Osteoblast (primary cell): Measurements from ENCODE around the gene KCTD21. TPM values are rescaled to one million over a fixed set of nuclear protein-coding genes. Genes with fewer than 3 reads are reported as not detected.
A peak's percentile ranks its signal among the peaks of the same experiment; 100 is the strongest.

Experiments
- DNase-seq: peaks from one replicate; pipeline ENCODE4 v3.0.0; 2011; ENCODE audit warnings: low spot score, mixed read lengths; ENCODE audit not compliant: insufficient read length; ENCODE audit errors: missing footprints
- H2AFZ ChIP-seq: 2 replicates; pipeline ENCODE4 v1.6.0; 2011; ENCODE audit warnings: mild to moderate bottlenecking, low read length
- H3K27ac ChIP-seq: 2 replicates; pipeline ENCODE4 v1.5.1; 2011; ENCODE audit warnings: mild to moderate bottlenecking, low read depth, low read length, moderate library complexity
- H3K27me3 ChIP-seq: 2 replicates; pipeline ENCODE4 v1.6.0; 2012; ENCODE audit warnings: mild to moderate bottlenecking, control low read depth, inconsistent platforms, low read length, moderate library complexity; ENCODE audit not compliant: insufficient read depth
- H3K36me3 ChIP-seq: 2 replicates; pipeline ENCODE4 v1.5.1; 2011; ENCODE audit warnings: mild to moderate bottlenecking, low read length, control low read depth, moderate library complexity; ENCODE audit not compliant: insufficient read depth
- H3K4me1 ChIP-seq: 2 replicates; pipeline ENCODE4 v1.5.1; 2011; ENCODE audit warnings: mild to moderate bottlenecking, low read length, control low read depth, moderate library complexity; ENCODE audit not compliant: insufficient read depth
- H3K4me2 ChIP-seq: 2 replicates; pipeline ENCODE4 v1.6.0; 2011; ENCODE audit warnings: mild to moderate bottlenecking, low read length; ENCODE audit not compliant: insufficient read depth
- H3K4me3 ChIP-seq: fragments of 200-600 bp; sonication (generic); 3 replicates; pipeline ENCODE4 v1.5.1; 2012; ENCODE audit warnings: mild to moderate bottlenecking, low read length, inconsistent platforms; ENCODE audit not compliant: insufficient read depth
- H3K79me2 ChIP-seq: 2 replicates; pipeline ENCODE4 v1.6.0; 2012; ENCODE audit warnings: mild to moderate bottlenecking, low read length, control low read depth, inconsistent platforms; ENCODE audit not compliant: insufficient read depth
- H3K9me3 ChIP-seq: 2 replicates; pipeline ENCODE4 v1.5.1; 2011; ENCODE audit warnings: low read depth, low read length, control low read depth
- H4K20me1 ChIP-seq: 2 replicates; pipeline ENCODE4 v1.6.0; 2012; ENCODE audit warnings: mild to moderate bottlenecking, low read length, control low read depth; ENCODE audit not compliant: insufficient read depth
- total RNA-seq: library from RNA; depleted of rRNA; stranded (reverse); fragments of >200 nt; gene quantifications from 2 replicates; pipeline ENCODE4 v1.2.3, GENCODE V29; 2012
- TF ChIP-seq, protein P1 (sequence below): IDR thresholded peaks from 2 replicates; pipeline ENCODE4 v1.5.1; 2011; ENCODE audit warnings: mild to moderate bottlenecking, low read depth, low read length, moderate library complexity; ENCODE audit errors: extremely low read depth

The KCTD21 gene
- total RNA-seq, 1 donor = 14.5 TPM

DNA sequence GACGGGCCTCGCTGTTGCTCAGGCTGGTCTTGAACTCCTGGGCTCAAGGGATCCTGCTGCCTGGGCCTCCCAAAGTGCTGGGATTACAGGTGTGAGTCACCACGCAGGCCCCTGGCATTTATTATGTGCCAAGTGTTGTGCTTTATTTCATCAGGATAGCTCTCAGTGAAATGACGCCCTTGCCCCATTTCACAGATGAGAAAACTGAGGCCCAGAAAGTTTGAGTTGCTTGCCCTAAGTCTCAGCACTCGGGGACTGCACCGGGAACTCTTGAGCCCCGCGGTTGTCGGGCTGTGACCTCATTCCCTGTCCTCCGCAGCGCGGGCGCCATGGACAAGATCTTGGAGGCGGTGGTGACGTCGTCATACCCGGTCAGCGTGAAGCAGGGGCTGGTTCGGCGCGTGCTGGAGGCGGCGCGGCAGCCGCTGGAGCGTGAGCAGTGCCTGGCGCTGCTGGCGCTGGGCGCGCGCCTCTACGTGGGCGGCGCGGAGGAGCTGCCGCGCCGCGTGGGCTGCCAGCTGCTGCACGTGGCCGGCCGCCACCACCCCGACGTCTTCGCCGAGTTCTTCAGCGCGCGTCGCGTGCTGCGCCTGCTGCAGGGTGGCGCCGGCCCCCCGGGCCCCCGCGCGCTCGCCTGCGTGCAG is 7.6 kb upstream of the KCTD21 start:
- Histone ChIP-seq H3K27ac (no peak overlapping the region), H4K20me1 (peaks cover 56% of the 10 kb centered on the region), H3K79me2 (peaks cover 82% of the 10 kb centered on the region), H2AFZ (no peak overlapping the region), H3K4me3 (no peak overlapping the region), H3K36me3 (peaks cover 32% of the 10 kb centered on the region), H3K9me3 (no peaks in the 10 kb centered on the region), H3K4me2 (no peak overlapping the region), H3K4me1 (peaks cover 10% of the 10 kb centered on the region), H3K27me3 (no peaks in the 10 kb centered on the region)
- TF ChIP-seq, protein P1, sequence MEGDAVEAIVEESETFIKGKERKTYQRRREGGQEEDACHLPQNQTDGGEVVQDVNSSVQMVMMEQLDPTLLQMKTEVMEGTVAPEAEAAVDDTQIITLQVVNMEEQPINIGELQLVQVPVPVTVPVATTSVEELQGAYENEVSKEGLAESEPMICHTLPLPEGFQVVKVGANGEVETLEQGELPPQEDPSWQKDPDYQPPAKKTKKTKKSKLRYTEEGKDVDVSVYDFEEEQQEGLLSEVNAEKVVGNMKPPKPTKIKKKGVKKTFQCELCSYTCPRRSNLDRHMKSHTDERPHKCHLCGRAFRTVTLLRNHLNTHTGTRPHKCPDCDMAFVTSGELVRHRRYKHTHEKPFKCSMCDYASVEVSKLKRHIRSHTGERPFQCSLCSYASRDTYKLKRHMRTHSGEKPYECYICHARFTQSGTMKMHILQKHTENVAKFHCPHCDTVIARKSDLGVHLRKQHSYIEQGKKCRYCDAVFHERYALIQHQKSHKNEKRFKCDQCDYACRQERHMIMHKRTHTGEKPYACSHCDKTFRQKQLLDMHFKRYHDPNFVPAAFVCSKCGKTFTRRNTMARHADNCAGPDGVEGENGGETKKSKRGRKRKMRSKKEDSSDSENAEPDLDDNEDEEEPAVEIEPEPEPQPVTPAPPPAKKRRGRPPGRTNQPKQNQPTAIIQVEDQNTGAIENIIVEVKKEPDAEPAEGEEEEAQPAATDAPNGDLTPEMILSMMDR = no peak
- peak; percentile 47 for DNase-seq

DNA sequence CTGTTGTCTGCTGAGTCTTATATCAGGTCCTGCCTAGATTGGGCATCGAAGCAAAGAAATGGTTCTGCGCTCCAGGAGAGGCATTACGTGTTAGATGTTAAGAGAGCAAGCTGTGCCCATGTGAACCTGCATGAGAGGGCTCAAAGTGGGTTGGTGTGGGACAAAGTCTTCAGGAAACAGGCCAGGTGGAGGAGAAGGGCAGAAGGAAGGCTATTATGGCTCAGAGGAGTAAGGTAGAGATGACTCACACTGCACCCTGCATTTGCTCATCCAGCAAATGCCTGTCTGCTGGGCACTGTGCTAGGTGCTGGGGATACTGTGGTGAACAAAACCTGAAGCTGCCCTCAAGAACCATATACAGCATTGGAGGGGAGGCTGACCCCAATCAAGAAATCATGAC is 6.1 kb upstream of the KCTD21 start:
- H3K36me3 ChIP-seq = peaks cover 23% of the 10 kb centered on the region
- no peak overlapping the region for H3K4me2 ChIP-seq
- no peak overlapping the region for H3K4me3 ChIP-seq
- peaks cover 24% of the 10 kb centered on the region for H3K4me1 ChIP-seq
- H3K27ac ChIP-seq = no peak overlapping the region
- peaks cover 86% of the 10 kb centered on the region for H3K79me2 ChIP-seq
- H4K20me1 ChIP-seq = peaks cover 60% of the 10 kb centered on the region
- DNase-seq = peak; percentile 60
- no peak overlapping the region for H2AFZ ChIP-seq
- H3K27me3 ChIP-seq = no peaks in the 10 kb centered on the region
- TF ChIP-seq, protein P1 = no peak
- H3K9me3 ChIP-seq = no peaks in the 10 kb centered on the region

DNA sequence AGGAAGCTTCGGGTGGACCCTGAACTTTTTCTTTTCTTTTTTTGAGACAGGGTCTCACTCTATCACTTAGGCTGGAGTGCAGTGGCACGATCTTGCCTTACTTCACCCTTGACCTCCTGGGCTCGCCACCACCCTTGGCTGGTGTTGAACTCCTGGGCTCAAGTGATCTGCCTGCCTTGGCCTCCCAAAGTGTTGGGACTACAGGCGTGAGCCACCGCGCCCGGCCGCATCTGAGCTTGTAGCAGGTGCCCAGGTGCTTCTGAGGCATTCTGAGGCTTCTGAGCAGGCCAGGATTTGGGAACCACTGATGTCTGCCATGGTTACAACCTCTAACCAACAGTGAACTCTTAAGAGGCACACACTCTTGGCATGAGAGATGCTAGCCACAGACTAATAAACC is 5.4 kb upstream of the KCTD21 start:
- H3K36me3 ChIP-seq = peaks cover 16% of the 10 kb centered on the region
- H3K27ac ChIP-seq = no peak overlapping the region
- peaks cover 28% of the 10 kb centered on the region for H3K4me1 ChIP-seq
- no peak overlapping the region for H3K4me3 ChIP-seq
- peaks cover 55% of the 10 kb centered on the region for H4K20me1 ChIP-seq
- H2AFZ ChIP-seq = no peak overlapping the region
- no peaks in the 10 kb centered on the region for H3K27me3 ChIP-seq
- peak; percentile 27 for DNase-seq
- H3K4me2 ChIP-seq = no peak overlapping the region
- peaks cover 86% of the 10 kb centered on the region for H3K79me2 ChIP-seq
- H3K9me3 ChIP-seq = no peaks in the 10 kb centered on the region
- TF ChIP-seq, protein P1 = no peak

DNA sequence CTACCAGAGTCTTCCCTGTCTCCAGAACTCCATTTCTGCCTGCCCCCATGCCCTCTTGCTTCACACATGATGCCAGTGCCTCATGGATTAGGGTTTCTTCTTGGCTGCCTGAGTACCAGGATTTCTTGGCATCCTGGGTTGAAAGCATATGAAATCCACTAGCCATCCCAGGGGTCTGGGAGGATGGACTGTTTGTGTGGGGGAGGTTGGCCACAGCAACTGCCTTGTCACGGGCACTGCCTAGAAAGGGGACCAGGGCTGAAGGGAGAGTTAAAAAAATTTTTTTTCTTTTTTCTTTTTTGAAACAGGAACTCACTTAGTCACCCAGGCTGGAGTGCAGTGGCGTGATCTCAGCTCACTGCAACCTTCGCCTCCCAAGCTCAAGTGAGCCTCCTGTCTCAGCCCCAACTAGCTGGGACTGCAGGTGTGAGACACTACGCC is 4.5 kb upstream of the KCTD21 start:
- Histone ChIP-seq H3K27me3 (no peaks in the 10 kb centered on the region), H3K36me3 (peaks cover 8% of the 10 kb centered on the region), H3K9me3 (no peaks in the 10 kb centered on the region), H3K4me1 (peaks cover 28% of the 10 kb centered on the region), H3K79me2 (peaks cover 84% of the 10 kb centered on the region), H3K27ac (peak overlapping the region; percentile 78), H2AFZ (peak overlapping the region; percentile 28), H3K4me3 (no peak overlapping the region), H4K20me1 (peaks cover 46% of the 10 kb centered on the region), H3K4me2 (peak overlapping the region; percentile 15)
- peak; percentile 95 for DNase-seq
- TF ChIP-seq, protein P1 = no peak
